Esophagus squamous epithelium (tissue), 5 donors: ENCODE data around the gene TSG101. TPM values are rescaled to one million over a fixed set of nuclear protein-coding genes. Genes with fewer than 3 reads are reported as not detected.

Experiments used
- DNase-seq: peaks from one replicate; lab custom pipeline; 2025; lab: John Stamatoyannopoulos, UW
- H3K27ac ChIP-seq, 4 donors: fragments of 200-600 bp; sonication (generic); one replicate each; pipeline ENCODE4 v1.5.1; 2016 to 2019; ENCODE audit warnings: mild to moderate bottlenecking in 1 of 4
- H3K27me3 ChIP-seq, 4 donors: fragments of 200-600 bp; sonication (generic); 1 replicate in 3 of 4; 2 replicates in 1 of 4; pipeline versions ENCODE4 v1.5.1 to v1.6.0; 2017 to 2021; ENCODE audit warnings: antibody characterized with exemption in 1 of 4
- H3K36me3 ChIP-seq, 3 donors: fragments of 200-600 bp; sonication (generic); one replicate each; pipeline ENCODE4 v1.5.1; 2016 to 2019
- H3K4me1 ChIP-seq, 3 donors: fragments of 200-600 bp; sonication (generic); one replicate each; pipeline ENCODE4 v1.5.1; 2017 to 2019
- H3K4me3 ChIP-seq, 4 donors: fragments of 200-600 bp; sonication (generic); 1 replicate in 3 of 4; 2 replicates in 1 of 4; pipeline ENCODE4 v1.5.1; 2016 to 2019; ENCODE audit warnings: mild to moderate bottlenecking in 2 of 4, moderate library complexity in 1 of 4
- H3K9me3 ChIP-seq, 3 donors: fragments of 200-600 bp; sonication (generic); one replicate each; pipeline ENCODE4 v1.5.1; 2016 to 2019
- CTCF ChIP-seq, 6 experiments: fragments of 450-650 bp in 4 of 6; fragments of 200-600 bp in 2 of 6; sonication (generic) in 2 of 6; IDR thresholded peaks; one replicate each; pipeline ENCODE4 v1.5.1; 2016 to 2019; ENCODE audit warnings: antibody characterized with exemption in 6 of 6, mild to moderate bottlenecking in 4 of 6, moderate library complexity in 4 of 6
- POLR2A ChIP-seq, 4 donors: fragments of 450-650 bp; IDR thresholded peaks; one replicate each; pipeline ENCODE4 v1.6.1; 2017; ENCODE audit warnings: antibody characterized with exemption in 4 of 4, mild to moderate bottlenecking in 4 of 4, moderate library complexity in 3 of 4
- WGBS, 2 donors: methylation state at CpG; one replicate each; pipeline ENCODE4 v1.1.5; 2018; 5-methylcytosine and 5-hydroxymethylcytosine counted together
- intact Hi-C: fragments of 100-400 bp; cut with DNase I; formaldehyde crosslinking; loops from one replicate; pipeline ENCODE4 v1.15.0; 2022
- total RNA-seq, 4 donors: library from RNA; depleted of rRNA; stranded (reverse); fragments of >200 nt; gene quantifications; one replicate each; pipeline ENCODE4 v1.1.0, GENCODE V29; 2016
- donor health status: DM: yes; HTN: yes; CAD: no.

Gene TSG101
- total RNA-seq, 4 donors from 2014 or later, result 76.5 to 114 (median 89.2) TPM

GRCh38 chr11:18438691-18439090, 88.1 kb downstream of the TSG101 start:
- H3K9me3 ChIP-seq, result no peaks in the 10 kb centered on the region
- H3K4me3 ChIP-seq, result no peak overlapping the region
- WGBS, 2 donors, result 66 to 68% methylated on average over 2 of the region's 2 CpGs
- no peak for DNase-seq
- no peaks in the 10 kb centered on the region for H3K27me3 ChIP-seq
- TF ChIP-seq CTCF (IDR thresholded peaks at IDR 0.05) (no peak), POLR2A (IDR thresholded peaks at IDR 0.05) (no peak)
- intact Hi-C loops, result no loop called here
- H3K27ac ChIP-seq, result no peak overlapping the region
- H3K36me3 ChIP-seq, result no peaks in the 10 kb centered on the region
- no peaks in the 10 kb centered on the region for H3K4me1 ChIP-seq

Other genes with a start within 250 kb of the TSG101 start
- 10 to 100 TPM; 10.8 to 21.2 (median 15.5) TPM for gene HPS5, start 204.8 kb downstream of the TSG101 start, total RNA-seq
- 10 to 100 TPM; 33.5 to 77.4 (median 54.8) TPM for gene GTF2H1, start 204.4 kb downstream of the TSG101 start, total RNA-seq
- gene LDHA, start 132.4 kb downstream of the TSG101 start, total RNA-seq, result 1,000 to 10,000 TPM in 1 of 4 donors, 100 to 1,000 TPM in 3; 515 to 1,072 (median 673) TPM
- gene LDHC, start 114.6 kb downstream of the TSG101 start, total RNA-seq, result not detected
- gene LDHAL6A, start 71.1 kb downstream of the TSG101 start, total RNA-seq, result not detected
- gene UEVLD, start 61.8 kb upstream of the TSG101 start, total RNA-seq, result 10 to 100 TPM; 15.4 to 33.2 (median 21.1) TPM
- 1 to 10 TPM in 2 of 4 donors, not detected in 2; 1.4 to 2.5 TPM for gene MISFA, start 72.8 kb upstream of the TSG101 start, total RNA-seq
- gene SPTY2D1, start 107.4 kb upstream of the TSG101 start, total RNA-seq, result 10 to 100 TPM; 16.6 to 30.9 (median 19.0) TPM
- gene TMEM86A, start 171.8 kb upstream of the TSG101 start, total RNA-seq, result 1 to 10 TPM in 3 of 4 donors, under 1 TPM in 1; 0.97 to 4.8 (median 1.5) TPM
- under 1 TPM in 1 of 4 donors, not detected in 3; under 0.01 TPM for gene IGSF22, start 199.2 kb upstream of the TSG101 start, total RNA-seq